Activated naive CD8-positive, alpha-beta T cell treated with anti-CD3 and anti-CD28 coated beads, Interleukin-2, amount 50 U/mL, for 16 hours (primary cell): ENCODE results near the gene KRT5.

Experiments used
- DNase-seq: peaks from one replicate; pipeline ENCODE4 v3.0.0-alpha.2; 2020; ENCODE audit warnings: low read depth, low spot score

Gene KRT5

GRCh38 chr12:52519826-52520662 lies at the start of gene KRT5:
Gene KRT5, minus strand, starts transcription at chr12:52520394. Its CDS starts 98 bp downstream, at chr12:52520296.
- DNase-seq = no peak

- DNase-seq = no peak
These were observed 47.9 kb upstream of the KRT5 start for GRCh38 chr12:52568111-52568510.

GRCh38 chr12:52566847-52567291 lies 46.7 kb upstream of the KRT5 start:
- no peak for DNase-seq

- DNase-seq = no peak
These were observed 44.4 kb upstream of the KRT5 start for GRCh38 chr12:52564582-52564981.

- DNase-seq = no peak
These were observed 41.8 kb upstream of the KRT5 start for GRCh38 chr12:52561880-52562449.

GRCh38 chr12:52559979-52560378 lies 39.8 kb upstream of the KRT5 start:
- DNase-seq = no peak

GRCh38 chr12:52558781-52559445 lies 38.7 kb upstream of the KRT5 start:
- DNase-seq = no peak

- DNase-seq = no peak
These were observed 37.3 kb upstream of the KRT5 start for GRCh38 chr12:52557476-52557875.

- DNase-seq = no peak
These were observed 35.4 kb upstream of the KRT5 start for GRCh38 chr12:52555577-52555976.

GRCh38 chr12:52552681-52553195 lies 32.5 kb upstream of the KRT5 start, which contains the start of gene KRT71:
Gene KRT71, minus strand, starts transcription at chr12:52553145. Its CDS starts 68 bp downstream, at chr12:52553077.
- no peak for DNase-seq

- DNase-seq = no peak
These were observed 31.9 kb upstream of the KRT5 start for GRCh38 chr12:52552055-52552454.

GRCh38 chr12:52551216-52551865 lies 31.1 kb upstream of the KRT5 start:
- no peak for DNase-seq

GRCh38 chr12:52546126-52546525 lies 25.9 kb upstream of the KRT5 start:
- DNase-seq = no peak

GRCh38 chr12:52543985-52544883 lies 24.0 kb upstream of the KRT5 start:
- DNase-seq = no peak

GRCh38 chr12:52542785-52543318 lies 22.7 kb upstream of the KRT5 start:
- no peak for DNase-seq

GRCh38 chr12:52542157-52542556 lies 22.0 kb upstream of the KRT5 start:
- no peak for DNase-seq

- DNase-seq = no peak
These were observed 21.5 kb upstream of the KRT5 start for GRCh38 chr12:52541709-52542108.

GRCh38 chr12:52540531-52540930 lies 20.3 kb upstream of the KRT5 start:
- no peak for DNase-seq

- no peak for DNase-seq
These were observed 19.6 kb upstream of the KRT5 start for GRCh38 chr12:52539821-52540173.

GRCh38 chr12:52539083-52539820 lies 19.1 kb upstream of the KRT5 start:
- DNase-seq = no peak
